ENCODE data around the gene PBX3. TPM values are rescaled to one million over a fixed set of nuclear protein-coding genes. Genes with fewer than 3 reads are reported as not detected.

The PBX3 gene
- total RNA-seq, 1 donor, result 27.6 TPM

DNA sequence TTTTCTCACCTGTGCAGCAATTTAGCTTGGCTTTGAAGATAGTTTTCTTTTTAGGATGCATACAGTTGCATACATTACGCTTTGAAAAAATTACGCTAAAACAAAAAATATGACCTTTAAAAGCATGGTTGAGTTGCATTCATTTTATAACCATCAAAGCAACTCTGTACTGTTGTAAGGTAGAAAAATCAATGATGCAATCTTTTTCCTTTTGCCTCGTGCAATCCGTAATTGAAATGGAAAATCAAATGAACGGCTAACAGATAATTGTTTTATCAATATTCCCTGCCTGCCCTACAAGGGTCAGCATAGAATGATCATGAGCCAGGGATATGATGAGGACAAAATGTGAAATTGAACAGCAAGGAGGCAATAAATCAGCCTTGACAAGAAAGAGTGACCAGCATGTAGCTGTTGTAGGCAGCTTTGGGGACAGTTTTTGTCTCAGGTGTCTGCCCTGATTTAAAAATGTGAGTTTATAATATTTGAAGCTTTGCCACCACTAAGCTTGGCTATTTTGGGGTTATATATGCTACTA is 98.2 kb downstream of the PBX3 start:
- DNase-seq (ENCODE audit: low read depth), result no peak
- TF ChIP-seq, protein P1, sequence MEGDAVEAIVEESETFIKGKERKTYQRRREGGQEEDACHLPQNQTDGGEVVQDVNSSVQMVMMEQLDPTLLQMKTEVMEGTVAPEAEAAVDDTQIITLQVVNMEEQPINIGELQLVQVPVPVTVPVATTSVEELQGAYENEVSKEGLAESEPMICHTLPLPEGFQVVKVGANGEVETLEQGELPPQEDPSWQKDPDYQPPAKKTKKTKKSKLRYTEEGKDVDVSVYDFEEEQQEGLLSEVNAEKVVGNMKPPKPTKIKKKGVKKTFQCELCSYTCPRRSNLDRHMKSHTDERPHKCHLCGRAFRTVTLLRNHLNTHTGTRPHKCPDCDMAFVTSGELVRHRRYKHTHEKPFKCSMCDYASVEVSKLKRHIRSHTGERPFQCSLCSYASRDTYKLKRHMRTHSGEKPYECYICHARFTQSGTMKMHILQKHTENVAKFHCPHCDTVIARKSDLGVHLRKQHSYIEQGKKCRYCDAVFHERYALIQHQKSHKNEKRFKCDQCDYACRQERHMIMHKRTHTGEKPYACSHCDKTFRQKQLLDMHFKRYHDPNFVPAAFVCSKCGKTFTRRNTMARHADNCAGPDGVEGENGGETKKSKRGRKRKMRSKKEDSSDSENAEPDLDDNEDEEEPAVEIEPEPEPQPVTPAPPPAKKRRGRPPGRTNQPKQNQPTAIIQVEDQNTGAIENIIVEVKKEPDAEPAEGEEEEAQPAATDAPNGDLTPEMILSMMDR (IDR thresholded peaks at IDR 0.05; ENCODE audit: insufficient read depth, low read depth, low read length), result no peak
- H3K4me3 ChIP-seq (ENCODE audit: low read depth, low read length), result no peak overlapping the region

GRCh38 chr9:125847735-125848134 is 100.6 kb downstream of the PBX3 start:
- DNase-seq (ENCODE audit: low read depth), result no peak
- H3K4me3 ChIP-seq (ENCODE audit: low read depth, low read length), result no peak overlapping the region
- TF ChIP-seq, protein P1 (IDR thresholded peaks at IDR 0.05; ENCODE audit: insufficient read depth, low read depth, low read length), result no peak

- TF ChIP-seq, protein P1 (IDR thresholded peaks at IDR 0.05; ENCODE audit: insufficient read depth, low read depth, low read length), result no peak
- no peak overlapping the region for H3K4me3 ChIP-seq (ENCODE audit: low read depth, low read length)
- no peak for DNase-seq (ENCODE audit: low read depth)
Observed at GRCh38 chr9:125850106-125850632, 103.0 kb downstream of the PBX3 start.

DNA sequence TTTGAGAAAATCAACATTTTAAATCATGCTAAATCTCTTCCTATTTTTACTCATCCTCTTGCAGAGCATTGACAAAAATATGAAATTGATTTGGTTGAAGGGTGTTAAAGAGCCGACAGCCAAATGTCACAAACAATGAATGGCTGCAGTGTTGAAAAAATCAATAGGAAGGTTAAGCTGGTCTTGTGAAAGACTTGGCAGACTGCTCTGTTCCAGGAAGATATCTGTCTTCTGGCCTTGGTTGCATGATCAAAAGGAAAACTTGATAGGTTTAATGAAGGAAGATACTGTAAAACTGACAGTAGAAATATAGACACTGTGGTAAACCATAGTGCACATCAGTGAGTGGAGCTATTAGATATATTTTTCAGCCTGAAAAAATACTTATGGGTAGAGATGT is 103.6 kb downstream of the PBX3 start:
- H3K4me3 ChIP-seq (ENCODE audit: low read depth, low read length), result no peak overlapping the region
- TF ChIP-seq, protein P1 (IDR thresholded peaks at IDR 0.05; ENCODE audit: insufficient read depth, low read depth, low read length), result no peak
- peak; percentile 27 for DNase-seq (ENCODE audit: low read depth)

DNA sequence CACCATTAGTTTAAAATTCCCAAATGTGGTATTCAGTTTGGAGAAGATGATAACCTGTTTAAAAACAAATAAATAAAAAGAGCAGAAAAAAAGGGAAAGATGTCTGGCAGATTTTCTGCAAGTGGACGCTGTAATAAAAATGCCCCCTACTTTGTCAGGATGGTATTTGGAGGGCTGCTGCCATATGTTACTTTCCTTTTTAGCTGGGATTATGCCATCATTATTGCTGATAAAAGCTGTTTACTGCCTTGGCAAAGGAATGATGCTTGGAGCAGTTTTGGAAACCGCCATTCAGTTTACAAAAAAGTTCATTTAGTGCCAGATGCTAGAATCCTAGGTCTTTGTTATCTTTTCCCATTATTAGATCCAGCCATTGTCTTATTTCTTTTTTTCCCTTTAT is 104.8 kb downstream of the PBX3 start:
- H3K4me3 ChIP-seq (ENCODE audit: low read depth, low read length), result no peak overlapping the region
- no peak for DNase-seq (ENCODE audit: low read depth)
- TF ChIP-seq, protein P1 (IDR thresholded peaks at IDR 0.05; ENCODE audit: insufficient read depth, low read depth, low read length), result no peak

GRCh38 chr9:125852386-125852785 is 105.2 kb downstream of the PBX3 start:
- no peak overlapping the region for H3K4me3 ChIP-seq (ENCODE audit: low read depth, low read length)
- no peak for DNase-seq (ENCODE audit: low read depth)
- TF ChIP-seq, protein P1 (IDR thresholded peaks at IDR 0.05; ENCODE audit: insufficient read depth, low read depth, low read length), result no peak
